Thyroid gland (tissue), 4 donors: Measurements from ENCODE around the gene MEIS1. TPM values are rescaled to one million over a fixed set of nuclear protein-coding genes. Genes with fewer than 3 reads are reported as not detected.

Experiments
- DNase-seq, 2 donors: peaks; one replicate each; pipeline ENCODE4 v3.0.0-alpha.2; 2019
- H3K27ac ChIP-seq, 3 donors: fragments of 200-600 bp; sonication (generic); 1 replicate in 2 of 3; 2 replicates in 1 of 3; pipeline ENCODE4 v1.5.1; 2016 to 2019; ENCODE audit warnings: mild to moderate bottlenecking in 1 of 3, moderate library complexity in 1 of 3
- H3K27me3 ChIP-seq: fragments of 200-600 bp; sonication (generic); one replicate; pipeline ENCODE4 v1.5.1; 2019
- H3K36me3 ChIP-seq, 2 donors: fragments of 200-600 bp; sonication (generic); one replicate each; pipeline ENCODE4 v1.5.1; 2016 to 2019
- H3K4me1 ChIP-seq, 2 donors: fragments of 200-600 bp; sonication (generic); one replicate each; pipeline ENCODE4 v1.5.1; 2017 to 2019
- H3K4me3 ChIP-seq, 3 donors: fragments of 200-600 bp; sonication (generic); replicated peaks in 1 of 3; 1 replicate in 2 of 3; 2 replicates in 1 of 3; pipeline ENCODE4 v1.5.1; 2016; ENCODE audit warnings: mild to moderate bottlenecking in 1 of 3
- H3K9me3 ChIP-seq: fragments of 200-600 bp; sonication (generic); one replicate; pipeline ENCODE4 v1.5.1; 2017
- CTCF ChIP-seq, 6 experiments: fragments of 200-600 bp in 3 of 6; fragments of 450-650 bp in 3 of 6; sonication (generic) in 3 of 6; IDR thresholded peaks; one replicate each; pipeline ENCODE4 v1.5.1; 2016 to 2019; ENCODE audit warnings: antibody characterized with exemption in 6 of 6, mild to moderate bottlenecking in 2 of 6, inconsistent platforms in 1 of 6, moderate library complexity in 1 of 6
- POLR2A ChIP-seq, 2 donors: fragments of 450-650 bp; IDR thresholded peaks; one replicate each; pipeline ENCODE4 v1.6.1; 2017; ENCODE audit warnings: antibody characterized with exemption in 2 of 2, mild to moderate bottlenecking in 2 of 2, moderate library complexity in 1 of 2
- WGBS, 2 donors: methylation state at CpG; one replicate each; pipeline ENCODE4 v1.1.5; 2017; 5-methylcytosine and 5-hydroxymethylcytosine counted together
- intact Hi-C: fragments of 100-400 bp; cut with DNase I; formaldehyde crosslinking; loops from one replicate; pipeline ENCODE4 v1.15.1; 2023
- total RNA-seq, 4 donors: library from RNA; depleted of rRNA; stranded (reverse); fragments of >200 nt; gene quantifications; one replicate each; pipeline ENCODE4 v1.2.3, GENCODE V29; 2016

MEIS1 gene
- total RNA-seq, 4 donors from 2014 or later: 6.8 to 11.8 (median 9.4) TPM

DNA sequence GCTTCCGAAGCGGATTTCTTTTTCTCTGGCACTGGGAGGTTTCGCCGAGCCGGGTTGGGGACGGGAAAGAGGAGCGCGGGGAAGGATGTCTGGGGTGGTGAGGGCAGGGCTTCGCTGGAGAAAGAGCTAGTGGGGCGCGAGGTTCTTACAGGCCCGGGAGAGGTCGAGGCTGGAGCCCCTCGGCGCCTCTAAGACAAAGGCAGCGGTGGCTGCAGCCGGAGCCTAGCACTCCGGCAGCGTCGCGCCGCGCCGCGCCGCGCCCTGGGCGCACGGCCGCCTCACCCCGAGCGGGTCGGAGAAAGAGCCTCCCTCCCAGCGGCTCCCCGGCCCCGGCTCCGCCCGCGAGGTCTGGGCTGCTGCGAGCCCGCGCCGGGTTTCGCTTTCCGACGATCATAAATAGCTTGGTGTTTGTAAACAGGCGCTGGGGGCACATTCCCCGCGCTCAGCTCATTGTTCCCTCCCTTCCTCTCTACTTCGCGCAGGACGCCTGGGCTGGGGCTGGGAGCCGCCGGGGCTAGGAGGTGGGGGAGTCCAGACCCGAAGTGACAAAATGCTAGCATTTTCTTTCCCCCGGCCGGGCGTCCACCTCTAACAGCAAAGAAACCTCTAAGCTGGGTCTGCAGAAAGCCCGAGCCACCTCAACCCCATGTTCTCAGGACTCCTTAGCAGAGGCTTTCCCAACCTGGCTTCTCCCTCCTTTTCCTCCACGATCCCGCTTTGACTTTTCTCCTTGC is 813 bp upstream of the MEIS1 start:
- Histone ChIP-seq H3K4me3 (peak overlapping the region; percentile 16 to 59 (median 44)), H3K36me3 (no peaks in the 10 kb centered on the region), H3K9me3 (no peaks in the 10 kb centered on the region), H3K4me1 (peaks cover 4 to 17% of the 10 kb centered on the region in 2 donors), H3K27me3 (peaks cover 6% of the 10 kb centered on the region), H3K27ac (peak overlapping the region; percentile 64 to 81 (median 73))
- intact Hi-C loops: loop anchor here (10.0 kb wide), 1 partner anchor 1041 kb away; no protein-coding TSS in a partner anchor
- DNase-seq: peak in 1 of 2 donors; percentile 23
- WGBS, 2 donors: 1 to 2% methylated on average over 22 to 36 of the region's 61 CpGs
- TF ChIP-seq CTCF (IDR thresholded peaks at IDR 0.05) (no peak), POLR2A (IDR thresholded peaks at IDR 0.05) (no peak)

GRCh38 chr2:66435549-66435875 is 587 bp downstream of the MEIS1 start:
- H3K4me3 ChIP-seq: peak overlapping the region in 2 of 3 donors; percentile 16 to 44
- no peaks in the 10 kb centered on the region for H3K9me3 ChIP-seq
- no peaks in the 10 kb centered on the region for H3K36me3 ChIP-seq
- WGBS, 2 donors: 12% methylated on average over 15 of the region's 15 CpGs
- H3K27me3 ChIP-seq: peaks cover 6% of the 10 kb centered on the region
- peaks cover 4 to 21% of the 10 kb centered on the region in 2 donors for H3K4me1 ChIP-seq
- H3K27ac ChIP-seq: peak overlapping the region in 1 of 3 donors; percentile 21
- intact Hi-C loops: loop anchor here (10.0 kb wide), 1 partner anchor 1039 kb away; no protein-coding TSS in a partner anchor
- TF ChIP-seq POLR2A (IDR thresholded peaks at IDR 0.05) (no peak), CTCF (IDR thresholded peaks at IDR 0.05) (no peak)
- no peak for DNase-seq

DNA sequence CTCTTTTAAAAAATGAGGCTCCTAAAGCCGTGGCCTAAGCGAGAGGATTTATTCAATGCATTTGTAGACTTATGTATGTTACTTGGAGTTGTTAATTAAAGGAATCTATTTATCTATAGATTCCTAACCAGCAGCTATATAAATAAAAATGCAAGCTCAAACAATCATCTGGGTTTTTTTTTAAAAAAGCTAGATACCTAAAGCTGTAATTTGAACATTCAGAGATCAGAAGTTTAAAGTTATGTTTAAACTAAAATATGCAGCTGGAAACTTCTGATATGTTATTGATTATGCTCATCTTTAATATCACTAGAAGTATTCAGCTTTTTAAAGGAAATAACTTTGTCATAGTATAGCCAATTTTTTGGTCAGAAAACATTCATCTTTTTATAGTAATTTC is 1.0 kb downstream of the MEIS1 start:
- H3K4me3 ChIP-seq: peak overlapping the region in 1 of 3 donors; percentile 1
- TF ChIP-seq CTCF (IDR thresholded peaks at IDR 0.05) (no peak), POLR2A (IDR thresholded peaks at IDR 0.05) (no peak)
- H3K9me3 ChIP-seq: no peaks in the 10 kb centered on the region
- peaks cover 4 to 21% of the 10 kb centered on the region in 2 donors for H3K4me1 ChIP-seq
- H3K27ac ChIP-seq: no peak overlapping the region
- WGBS, 2 donors: 23 to 36% methylated on average over 2 of the region's 2 CpGs
- no peak for DNase-seq
- peaks cover 6% of the 10 kb centered on the region for H3K27me3 ChIP-seq
- H3K36me3 ChIP-seq: no peaks in the 10 kb centered on the region
- intact Hi-C loops: loop anchor here (10.0 kb wide), 1 partner anchor 1039 kb away; no protein-coding TSS in a partner anchor

DNA sequence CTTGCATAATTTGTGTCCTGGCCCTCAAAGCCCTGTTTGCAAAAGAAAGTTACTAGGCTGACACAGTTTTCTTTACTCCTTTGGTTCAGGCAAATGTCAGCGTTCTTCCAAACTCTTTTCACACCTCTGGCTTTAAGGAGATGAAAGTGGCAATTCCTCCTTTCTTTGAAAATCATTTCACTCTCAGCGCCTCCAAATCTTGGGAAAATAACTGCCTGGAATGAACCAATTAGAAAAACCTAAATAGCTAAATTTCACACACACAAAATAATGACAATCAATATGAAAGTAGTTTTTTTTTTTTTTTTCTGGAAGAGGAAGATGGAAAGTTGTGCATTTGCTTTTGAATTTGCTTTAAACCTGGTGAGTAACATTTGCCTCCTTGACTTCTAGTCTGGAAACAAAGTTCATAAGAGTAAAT is 1.7 kb downstream of the MEIS1 start:
- intact Hi-C loops: loop anchor here (10.0 kb wide), 1 partner anchor 1038 kb away; no protein-coding TSS in a partner anchor
- WGBS, 2 donors: 15 to 34% methylated on average over 2 of the region's 2 CpGs
- H3K4me1 ChIP-seq: peaks cover 4 to 21% of the 10 kb centered on the region in 2 donors

More for the DNA sequence above, 1.7 kb downstream of the MEIS1 start:
- Histone ChIP-seq H3K27me3 (peaks cover 6% of the 10 kb centered on the region), H3K9me3 (no peaks in the 10 kb centered on the region), H3K27ac (no peak overlapping the region), H3K36me3 (no peaks in the 10 kb centered on the region), H3K4me3 (peak overlapping the region in 2 of 3 donors; percentile 1 to 4)
- TF ChIP-seq CTCF (IDR thresholded peaks at IDR 0.05): no peak
- no peak for DNase-seq
